MM.1S (cell line): ENCODE measurements around the gene LCN12.

ENCODE experiments used
- EZH2 ChIP-seq: fragments of 300-600 bp; sonication (generic); optimal IDR thresholded peaks from 2 replicates; pipeline ENCODE3; 2017; ENCODE audit warnings: low read depth, mild to moderate bottlenecking, antibody characterized with exemption, low read length, mixed read lengths
- EZH2phosphoT487 ChIP-seq: fragments of 300-600 bp; sonication (generic); IDR thresholded peaks from 2 replicates; pipeline ENCODE4 v1.6.1; 2018; ENCODE audit warnings: antibody characterized with exemption, low read length
- TF ChIP-seq, protein P1 (sequence below): fragments of 300-600 bp; sonication (generic); IDR thresholded peaks from 2 replicates; pipeline ENCODE4 v1.5.1; 2016; ENCODE audit warnings: antibody characterized with exemption, low read length, mixed read lengths

DNA sequence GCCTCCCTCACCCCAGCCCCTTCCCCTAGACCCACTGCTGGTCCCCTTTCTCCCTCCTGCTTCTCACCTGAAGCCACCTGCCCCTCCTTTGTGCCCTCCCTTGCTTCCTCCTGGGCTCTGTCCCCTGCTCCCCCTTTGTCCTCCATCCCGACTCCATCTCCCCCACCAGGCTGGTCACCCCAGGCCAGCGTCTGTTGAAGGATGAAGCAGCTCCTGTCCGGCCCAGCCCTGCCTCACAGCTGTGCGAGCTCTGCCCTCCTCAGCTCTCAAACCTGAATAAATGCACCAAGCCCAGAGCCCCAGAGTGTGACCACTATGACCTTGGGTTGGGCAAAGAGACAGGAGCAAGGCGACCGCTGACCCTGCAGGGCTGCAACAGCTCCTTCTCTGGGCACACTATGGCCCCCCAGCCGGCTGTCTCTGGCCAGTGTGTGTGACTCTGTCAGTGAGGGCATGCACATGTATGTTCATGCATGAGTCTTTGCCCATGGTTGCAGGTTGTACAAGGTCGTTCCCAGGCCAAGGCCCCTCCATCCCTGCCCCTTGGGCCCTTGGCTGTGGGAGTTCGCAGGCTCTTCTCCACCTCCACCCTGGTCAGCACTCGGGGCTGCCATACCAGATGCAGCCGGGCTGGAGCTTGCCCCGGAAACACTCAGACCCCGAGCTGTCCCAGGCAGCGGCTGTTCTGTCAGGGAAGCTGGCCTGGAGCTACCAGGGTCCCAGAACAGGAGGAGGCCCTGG lies 3.3 kb downstream of the LCN12 start:
- TF ChIP-seq, protein P1, sequence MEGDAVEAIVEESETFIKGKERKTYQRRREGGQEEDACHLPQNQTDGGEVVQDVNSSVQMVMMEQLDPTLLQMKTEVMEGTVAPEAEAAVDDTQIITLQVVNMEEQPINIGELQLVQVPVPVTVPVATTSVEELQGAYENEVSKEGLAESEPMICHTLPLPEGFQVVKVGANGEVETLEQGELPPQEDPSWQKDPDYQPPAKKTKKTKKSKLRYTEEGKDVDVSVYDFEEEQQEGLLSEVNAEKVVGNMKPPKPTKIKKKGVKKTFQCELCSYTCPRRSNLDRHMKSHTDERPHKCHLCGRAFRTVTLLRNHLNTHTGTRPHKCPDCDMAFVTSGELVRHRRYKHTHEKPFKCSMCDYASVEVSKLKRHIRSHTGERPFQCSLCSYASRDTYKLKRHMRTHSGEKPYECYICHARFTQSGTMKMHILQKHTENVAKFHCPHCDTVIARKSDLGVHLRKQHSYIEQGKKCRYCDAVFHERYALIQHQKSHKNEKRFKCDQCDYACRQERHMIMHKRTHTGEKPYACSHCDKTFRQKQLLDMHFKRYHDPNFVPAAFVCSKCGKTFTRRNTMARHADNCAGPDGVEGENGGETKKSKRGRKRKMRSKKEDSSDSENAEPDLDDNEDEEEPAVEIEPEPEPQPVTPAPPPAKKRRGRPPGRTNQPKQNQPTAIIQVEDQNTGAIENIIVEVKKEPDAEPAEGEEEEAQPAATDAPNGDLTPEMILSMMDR, result no peak
- no peak for TF ChIP-seq EZH2
- TF ChIP-seq EZH2phosphoT487, result no peak
